ENCODE results near the gene ZNF407. TPM values are rescaled to one million over a fixed set of nuclear protein-coding genes. Genes with fewer than 3 reads are reported as not detected.
A peak's percentile ranks its signal among the peaks of the same experiment; 100 is the strongest.

The ZNF407 gene
- total and polyA plus RNA-seq, 2 of the 13 experiments (the other 11 are each of a cell fraction or from before 2014, with no cell fraction given), result 2.3 to 8.7 TPM

DNA sequence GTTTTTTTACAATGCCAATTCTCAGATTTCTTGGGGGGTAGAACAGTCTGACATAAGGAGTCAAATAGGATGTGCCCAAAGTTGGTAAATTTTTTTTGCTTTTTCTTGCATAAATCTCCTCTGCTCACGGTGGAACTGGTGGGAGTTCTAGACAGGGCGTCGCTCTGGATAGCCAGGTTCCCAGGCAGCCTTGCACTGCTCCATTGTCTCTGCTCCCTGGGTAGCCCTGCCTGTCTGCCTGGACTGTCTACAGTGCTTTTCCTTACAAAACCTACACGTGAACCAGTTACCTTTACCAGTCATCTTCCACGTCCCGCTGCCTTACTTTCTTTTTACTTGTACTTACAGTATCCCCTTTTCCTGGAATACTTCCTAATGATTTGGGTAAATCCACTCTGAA lies 117.1 kb downstream of the ZNF407 start:
- intact Hi-C loops (cut with micrococcal nuclease; ENCODE audit: unreplicated experiment), result no loop called here
- CTCF ChIA-PET (ENCODE audit: low intra/inter-chr PET ratio, low total read pairs), result no interaction called here

More for the DNA sequence above, 117.1 kb downstream of the ZNF407 start:
- no peak for ATAC-seq
- H4K20me1 ChIP-seq (ENCODE audit: insufficient read depth, low read length), result no peaks in the 10 kb centered on the region
- H3K4me2 ChIP-seq (ENCODE audit: low read depth, low read length), result no peak overlapping the region
- H2AFZ ChIP-seq (ENCODE audit: low read length), result no peak overlapping the region
- no peaks in the 10 kb centered on the region for H3K36me3 ChIP-seq (replicated peaks in 1 of 2; ENCODE audit: control insufficient read depth in 1 of 2, insufficient read depth in 2 of 2, low read length in 2 of 2)
- POLR2A ChIA-PET, result interaction anchor here (1.0 kb wide), 1 partner anchor 8 kb away, joined by 3 read pairs; no protein-coding TSS in a partner anchor
- H3K4me3 ChIP-seq (replicated peaks in 1 of 3; ENCODE audit: insufficient read depth in 1 of 3, low read depth in 2 of 3, low read length in 3 of 3), result no peak overlapping the region
- no peak for DNase-seq (ENCODE audit: low spot score)
- no peak for FAIRE-seq
- no peaks in the 10 kb centered on the region for H3K27me3 ChIP-seq (ENCODE audit: control insufficient read depth in 1 of 2, insufficient read depth in 2 of 2, low read length in 2 of 2)
- H3K9ac ChIP-seq (ENCODE audit: insufficient read depth, low read depth, low read length), result no peak overlapping the region
- no peaks in the 10 kb centered on the region for H3K9me3 ChIP-seq (ENCODE audit: low read length)
- BruUV-seq (replicated peaks), result no TSS peak
- H3K79me2 ChIP-seq (ENCODE audit: insufficient read depth, low read length), result no peaks in the 10 kb centered on the region
- in situ Hi-C loops (cut with HindIII; ENCODE audit: extremely low pct_ligation_motif_present, low pct_unique_long_range_greater_than_20kb), result no loop called here
- 94% methylated on average over 6 of the region's 6 CpGs for WGBS (ENCODE audit: low lambda C conversion rate)
- TF ChIP-seq POLR2A (IDR thresholded peaks at IDR 0.05; ENCODE audit: insufficient read depth in 1 of 2, low read depth in 2 of 2, low read length in 2 of 2), result no peak
- no peak for TF ChIP-seq ZNF282 (IDR thresholded peaks at IDR 0.05; ENCODE audit: partially characterized antibody)
- TF ChIP-seq POLR2AphosphoS5 (IDR thresholded peaks at IDR 0.05; ENCODE audit: low read depth, low read length), result no peak
- no peak for TF ChIP-seq ZNF562 (CRISPR knock-in tag; IDR thresholded peaks at IDR 0.05; ENCODE audit: borderline replicate concordance)
- TF ChIP-seq, protein P1, sequence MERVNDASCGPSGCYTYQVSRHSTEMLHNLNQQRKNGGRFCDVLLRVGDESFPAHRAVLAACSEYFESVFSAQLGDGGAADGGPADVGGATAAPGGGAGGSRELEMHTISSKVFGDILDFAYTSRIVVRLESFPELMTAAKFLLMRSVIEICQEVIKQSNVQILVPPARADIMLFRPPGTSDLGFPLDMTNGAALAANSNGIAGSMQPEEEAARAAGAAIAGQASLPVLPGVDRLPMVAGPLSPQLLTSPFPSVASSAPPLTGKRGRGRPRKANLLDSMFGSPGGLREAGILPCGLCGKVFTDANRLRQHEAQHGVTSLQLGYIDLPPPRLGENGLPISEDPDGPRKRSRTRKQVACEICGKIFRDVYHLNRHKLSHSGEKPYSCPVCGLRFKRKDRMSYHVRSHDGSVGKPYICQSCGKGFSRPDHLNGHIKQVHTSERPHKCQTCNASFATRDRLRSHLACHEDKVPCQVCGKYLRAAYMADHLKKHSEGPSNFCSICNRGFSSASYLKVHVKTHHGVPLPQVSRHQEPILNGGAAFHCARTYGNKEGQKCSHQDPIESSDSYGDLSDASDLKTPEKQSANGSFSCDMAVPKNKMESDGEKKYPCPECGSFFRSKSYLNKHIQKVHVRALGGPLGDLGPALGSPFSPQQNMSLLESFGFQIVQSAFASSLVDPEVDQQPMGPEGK (CRISPR knock-in tag; IDR thresholded peaks at IDR 0.05), result no peak
- TF ChIP-seq EP300 (IDR thresholded peaks at IDR 0.05; ENCODE audit: low read depth in 2 of 2, low read length in 2 of 2), result no peak
- TF ChIP-seq EP300 (CRISPR knock-in tag; IDR thresholded peaks at IDR 0.05; ENCODE audit: borderline replicate concordance), result no peak
- no peak for TF ChIP-seq CBFB (CRISPR knock-in tag; IDR thresholded peaks at IDR 0.05)
- TF ChIP-seq ZNF20 (CRISPR knock-in tag; IDR thresholded peaks at IDR 0.05), result no peak
- no peak for TF ChIP-seq PHF5A (CRISPR knock-in tag; IDR thresholded peaks at IDR 0.05; ENCODE audit: low read depth, unreplicated experiment)
- TF ChIP-seq, protein P2, sequence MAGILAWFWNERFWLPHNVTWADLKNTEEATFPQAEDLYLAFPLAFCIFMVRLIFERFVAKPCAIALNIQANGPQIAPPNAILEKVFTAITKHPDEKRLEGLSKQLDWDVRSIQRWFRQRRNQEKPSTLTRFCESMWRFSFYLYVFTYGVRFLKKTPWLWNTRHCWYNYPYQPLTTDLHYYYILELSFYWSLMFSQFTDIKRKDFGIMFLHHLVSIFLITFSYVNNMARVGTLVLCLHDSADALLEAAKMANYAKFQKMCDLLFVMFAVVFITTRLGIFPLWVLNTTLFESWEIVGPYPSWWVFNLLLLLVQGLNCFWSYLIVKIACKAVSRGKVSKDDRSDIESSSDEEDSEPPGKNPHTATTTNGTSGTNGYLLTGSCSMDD (CRISPR knock-in tag; IDR thresholded peaks at IDR 0.05), result no peak
- no peak for TF ChIP-seq ZNF766 (CRISPR knock-in tag; IDR thresholded peaks at IDR 0.05; ENCODE audit: borderline replicate concordance)
- TF ChIP-seq ZNF331 (CRISPR knock-in tag; IDR thresholded peaks at IDR 0.05), result no peak
- TF ChIP-seq ZNF883 (CRISPR knock-in tag; IDR thresholded peaks at IDR 0.05; ENCODE audit: not compliant biosample characterization), result no peak
- H3K4me1 ChIP-seq (ENCODE audit: insufficient read depth, low read length), result peaks cover 51% of the 10 kb centered on the region
- H3K27ac ChIP-seq (ENCODE audit: extremely low read length, insufficient read depth, low read length), result peak overlapping the region; percentile 75
